ENCODE results near the gene MGST2.
"Not testable (repeated sequence)": the region's sequence is repeated elsewhere in the genome, so short reads cannot be mapped to it uniquely, and the experiment has no call there.

Gene MGST2

GRCh38 chr4:139698167-139698925 lies 32.7 kb downstream of the MGST2 start:
- H3K27me3 Mint-ChIP-seq; H3K4me1 Mint-ChIP-seq (ENCODE audit: low read depth); H3K9me3 Mint-ChIP-seq (ENCODE audit: low read depth); H3K27ac Mint-ChIP-seq; H3K4me3 Mint-ChIP-seq; H3K36me3 Mint-ChIP-seq: not testable (repeated sequence)

GRCh38 chr4:139700568-139700967 lies 34.9 kb downstream of the MGST2 start:
- no peaks in the 10 kb centered on the region for H3K4me1 Mint-ChIP-seq (ENCODE audit: low read depth)
- peaks cover 7% of the 10 kb centered on the region for H3K9me3 Mint-ChIP-seq (ENCODE audit: low read depth)
- peaks cover 3% of the 10 kb centered on the region for H3K36me3 Mint-ChIP-seq
- no peak overlapping the region for H3K27ac Mint-ChIP-seq
- H3K27me3 Mint-ChIP-seq: no peaks in the 10 kb centered on the region
- no peak overlapping the region for H3K4me3 Mint-ChIP-seq

- no peaks in the 10 kb centered on the region for H3K9me3 Mint-ChIP-seq (ENCODE audit: low read depth)
- no peaks in the 10 kb centered on the region for H3K4me1 Mint-ChIP-seq (ENCODE audit: low read depth)
- H3K4me3 Mint-ChIP-seq: no peak overlapping the region
- H3K27me3 Mint-ChIP-seq: no peaks in the 10 kb centered on the region
- H3K36me3 Mint-ChIP-seq: peaks cover 8% of the 10 kb centered on the region
- H3K27ac Mint-ChIP-seq: no peak overlapping the region
These were observed 39.4 kb downstream of the MGST2 start for GRCh38 chr4:139704915-139705485.

GRCh38 chr4:139709660-139710059 lies 44.0 kb downstream of the MGST2 start:
- Mint-ChIP-seq H3K36me3 (peaks cover 5% of the 10 kb centered on the region), H3K9me3 (ENCODE audit: low read depth) (no peaks in the 10 kb centered on the region), H3K4me3 (no peak overlapping the region), H3K27ac (no peak overlapping the region), H3K4me1 (ENCODE audit: low read depth) (no peaks in the 10 kb centered on the region), H3K27me3 (no peaks in the 10 kb centered on the region)

GRCh38 chr4:139710073-139710472 lies 44.5 kb downstream of the MGST2 start:
- no peak overlapping the region for H3K4me3 Mint-ChIP-seq
- H3K27ac Mint-ChIP-seq: no peak overlapping the region
- H3K4me1 Mint-ChIP-seq (ENCODE audit: low read depth): no peaks in the 10 kb centered on the region
- H3K27me3 Mint-ChIP-seq: no peaks in the 10 kb centered on the region
- no peaks in the 10 kb centered on the region for H3K9me3 Mint-ChIP-seq (ENCODE audit: low read depth)
- H3K36me3 Mint-ChIP-seq: peaks cover 5% of the 10 kb centered on the region

GRCh38 chr4:139711461-139711860 lies 45.8 kb downstream of the MGST2 start:
- Mint-ChIP-seq H3K4me1 (ENCODE audit: low read depth) (no peaks in the 10 kb centered on the region), H3K27me3 (no peaks in the 10 kb centered on the region), H3K9me3 (ENCODE audit: low read depth) (no peaks in the 10 kb centered on the region), H3K4me3 (no peak overlapping the region), H3K36me3 (peaks cover 5% of the 10 kb centered on the region), H3K27ac (no peak overlapping the region)

- no peak overlapping the region for H3K27ac Mint-ChIP-seq
- H3K4me3 Mint-ChIP-seq: no peak overlapping the region
- no peaks in the 10 kb centered on the region for H3K4me1 Mint-ChIP-seq (ENCODE audit: low read depth)
- peaks cover 6% of the 10 kb centered on the region for H3K36me3 Mint-ChIP-seq
- H3K9me3 Mint-ChIP-seq (ENCODE audit: low read depth): no peaks in the 10 kb centered on the region
- H3K27me3 Mint-ChIP-seq: no peaks in the 10 kb centered on the region
These were observed 47.3 kb downstream of the MGST2 start for GRCh38 chr4:139712882-139713281.

- Mint-ChIP-seq H3K36me3 (peaks cover 7% of the 10 kb centered on the region), H3K27me3 (no peaks in the 10 kb centered on the region), H3K4me1 (ENCODE audit: low read depth) (no peaks in the 10 kb centered on the region), H3K9me3 (ENCODE audit: low read depth) (no peaks in the 10 kb centered on the region), H3K4me3 (no peak overlapping the region), H3K27ac (no peak overlapping the region)
These were observed 50.2 kb downstream of the MGST2 start for GRCh38 chr4:139715746-139716391.

GRCh38 chr4:139718358-139718757 lies 52.7 kb downstream of the MGST2 start:
- Mint-ChIP-seq H3K36me3 (peaks cover 7% of the 10 kb centered on the region), H3K27me3 (no peaks in the 10 kb centered on the region), H3K27ac (no peak overlapping the region), H3K9me3 (ENCODE audit: low read depth) (no peaks in the 10 kb centered on the region), H3K4me1 (ENCODE audit: low read depth) (no peaks in the 10 kb centered on the region), H3K4me3 (no peak overlapping the region)

- Mint-ChIP-seq H3K27me3 (no peaks in the 10 kb centered on the region), H3K27ac (no peak overlapping the region), H3K36me3 (peaks cover 7% of the 10 kb centered on the region)
These were observed 53.2 kb downstream of the MGST2 start for GRCh38 chr4:139718833-139719232.

GRCh38 chr4:139719381-139720101 lies 53.9 kb downstream of the MGST2 start:
- no peaks in the 10 kb centered on the region for H3K27me3 Mint-ChIP-seq
- no peak overlapping the region for H3K27ac Mint-ChIP-seq
- no peak overlapping the region for H3K4me3 Mint-ChIP-seq
- no peaks in the 10 kb centered on the region for H3K9me3 Mint-ChIP-seq (ENCODE audit: low read depth)
- H3K4me1 Mint-ChIP-seq (ENCODE audit: low read depth): no peaks in the 10 kb centered on the region
- peaks cover 7% of the 10 kb centered on the region for H3K36me3 Mint-ChIP-seq

More at GRCh38 chr4:139718833-139719232, 53.2 kb downstream of the MGST2 start:
- no peaks in the 10 kb centered on the region for H3K4me1 Mint-ChIP-seq (ENCODE audit: low read depth)
- no peaks in the 10 kb centered on the region for H3K9me3 Mint-ChIP-seq (ENCODE audit: low read depth)
- no peak overlapping the region for H3K4me3 Mint-ChIP-seq

- no peaks in the 10 kb centered on the region for H3K9me3 Mint-ChIP-seq (ENCODE audit: low read depth)
- no peaks in the 10 kb centered on the region for H3K27me3 Mint-ChIP-seq
- H3K27ac Mint-ChIP-seq: no peak overlapping the region
- no peaks in the 10 kb centered on the region for H3K4me1 Mint-ChIP-seq (ENCODE audit: low read depth)
- H3K4me3 Mint-ChIP-seq: no peak overlapping the region
- H3K36me3 Mint-ChIP-seq: peaks cover 11% of the 10 kb centered on the region
These were observed 55.2 kb downstream of the MGST2 start for GRCh38 chr4:139720806-139721205.

GRCh38 chr4:139721789-139722188 lies 56.2 kb downstream of the MGST2 start:
- Mint-ChIP-seq H3K27ac (no peak overlapping the region), H3K27me3 (no peaks in the 10 kb centered on the region), H3K4me3 (no peak overlapping the region), H3K9me3 (ENCODE audit: low read depth) (no peaks in the 10 kb centered on the region), H3K4me1 (ENCODE audit: low read depth) (no peaks in the 10 kb centered on the region), H3K36me3 (peaks cover 11% of the 10 kb centered on the region)

- Mint-ChIP-seq H3K9me3 (ENCODE audit: low read depth) (no peaks in the 10 kb centered on the region), H3K27ac (no peak overlapping the region), H3K4me1 (ENCODE audit: low read depth) (no peaks in the 10 kb centered on the region), H3K4me3 (no peak overlapping the region), H3K27me3 (no peaks in the 10 kb centered on the region), H3K36me3 (peaks cover 3% of the 10 kb centered on the region)
These were observed 59.6 kb downstream of the MGST2 start for GRCh38 chr4:139725236-139725635.

GRCh38 chr4:139726615-139727014 lies 61.0 kb downstream of the MGST2 start:
- Mint-ChIP-seq H3K4me3 (no peak overlapping the region), H3K4me1 (ENCODE audit: low read depth) (no peaks in the 10 kb centered on the region), H3K9me3 (ENCODE audit: low read depth) (no peaks in the 10 kb centered on the region), H3K27ac (no peak overlapping the region), H3K27me3 (no peaks in the 10 kb centered on the region), H3K36me3 (peaks cover 3% of the 10 kb centered on the region)

Measured in activated naive CD8-positive, alpha-beta T cell (primary cell).